ENCODE results near the gene HSPA9.

Gene HSPA9

DNA sequence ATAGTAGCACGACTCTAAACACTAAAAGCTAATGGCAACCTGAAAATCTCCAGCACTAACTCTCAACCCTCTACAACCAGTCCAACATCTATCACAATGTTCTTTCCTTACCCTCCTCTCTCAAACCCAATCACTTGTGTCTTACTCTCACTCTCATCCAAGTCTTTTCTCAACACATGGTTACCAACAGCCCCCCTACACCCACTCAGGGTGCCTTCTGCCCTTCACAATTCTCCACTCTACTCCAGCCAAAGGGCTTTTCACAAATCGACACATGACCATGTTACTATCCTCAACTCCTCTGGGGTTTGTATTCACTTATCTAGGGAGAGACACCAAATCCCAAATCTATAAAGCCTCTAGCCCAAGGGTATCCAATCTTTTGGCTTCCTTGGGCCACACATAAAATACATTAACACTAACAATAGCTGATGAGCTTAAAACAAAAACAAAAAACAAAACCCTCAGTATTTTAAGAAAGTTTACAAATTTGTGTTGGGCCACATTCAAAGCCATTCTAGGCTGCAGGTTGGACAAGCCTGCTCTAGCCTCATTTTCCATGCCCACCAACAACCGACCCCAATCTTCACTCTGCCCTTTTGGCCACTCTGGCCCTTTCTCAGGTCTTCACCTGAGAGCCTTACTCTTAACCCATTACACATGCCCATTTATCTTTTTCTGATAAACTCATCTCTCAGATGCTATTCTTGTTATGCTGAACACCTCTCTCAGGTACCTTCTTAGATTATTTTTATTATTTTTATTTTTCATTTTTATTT lies 11.7 kb downstream of the HSPA9 start:
- no peak overlapping the region for H3K4me3 ChIP-seq
- no peaks in the 10 kb centered on the region for H3K27me3 ChIP-seq (ENCODE audit: low read depth)
- DNase-seq (ENCODE audit: low spot score in 2 of 2): no peak
- no peaks in the 10 kb centered on the region for H3K9me3 ChIP-seq
- no peaks in the 10 kb centered on the region for H3K4me1 ChIP-seq
- in situ Hi-C loops (cut with MboI; ENCODE audit: low sequenced_read_pairs): no loop called here
- peaks cover 97% of the 10 kb centered on the region for H3K36me3 ChIP-seq (replicated peaks)

- peaks cover 98% of the 10 kb centered on the region for H3K36me3 ChIP-seq (replicated peaks)
- in situ Hi-C loops (cut with MboI; ENCODE audit: low sequenced_read_pairs): no loop called here
- H3K4me1 ChIP-seq: no peaks in the 10 kb centered on the region
- no peak overlapping the region for H3K4me3 ChIP-seq
- no peak for DNase-seq (ENCODE audit: low spot score in 2 of 2)
- H3K9me3 ChIP-seq: no peaks in the 10 kb centered on the region
- H3K27me3 ChIP-seq (ENCODE audit: low read depth): no peaks in the 10 kb centered on the region
Measured at GRCh38 chr5:138560971-138561370, 14.2 kb downstream of the HSPA9 start.

DNA sequence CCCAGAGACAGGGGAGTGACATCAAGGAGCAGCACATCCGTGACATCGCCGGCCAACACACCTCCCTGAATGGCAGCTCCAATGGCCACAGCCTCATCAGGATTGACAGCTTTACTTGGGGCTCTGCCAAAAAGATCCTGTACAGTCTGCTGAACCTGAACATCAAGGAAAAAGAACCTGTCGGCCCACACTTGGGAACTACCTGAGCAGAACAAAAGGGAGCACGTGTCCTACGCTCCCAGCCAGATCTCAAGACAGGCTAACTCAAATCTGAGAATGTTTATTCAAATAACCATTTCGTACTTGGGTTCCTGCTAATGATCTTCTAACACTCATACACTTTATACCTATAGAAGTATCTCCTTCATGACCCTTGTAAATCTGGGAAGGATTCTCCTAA lies 15.3 kb downstream of the HSPA9 start:
- Histone ChIP-seq H3K9me3 (no peaks in the 10 kb centered on the region), H3K4me3 (no peak overlapping the region), H3K27me3 (ENCODE audit: low read depth) (no peaks in the 10 kb centered on the region), H3K36me3 (replicated peaks) (peaks cover 99% of the 10 kb centered on the region), H3K4me1 (no peaks in the 10 kb centered on the region)
- in situ Hi-C loops (cut with MboI; ENCODE audit: low sequenced_read_pairs): loop anchor here (10.0 kb wide), 1 partner anchor 765 kb away; no protein-coding TSS in a partner anchor
- no peak for DNase-seq (ENCODE audit: low spot score in 2 of 2)

DNA sequence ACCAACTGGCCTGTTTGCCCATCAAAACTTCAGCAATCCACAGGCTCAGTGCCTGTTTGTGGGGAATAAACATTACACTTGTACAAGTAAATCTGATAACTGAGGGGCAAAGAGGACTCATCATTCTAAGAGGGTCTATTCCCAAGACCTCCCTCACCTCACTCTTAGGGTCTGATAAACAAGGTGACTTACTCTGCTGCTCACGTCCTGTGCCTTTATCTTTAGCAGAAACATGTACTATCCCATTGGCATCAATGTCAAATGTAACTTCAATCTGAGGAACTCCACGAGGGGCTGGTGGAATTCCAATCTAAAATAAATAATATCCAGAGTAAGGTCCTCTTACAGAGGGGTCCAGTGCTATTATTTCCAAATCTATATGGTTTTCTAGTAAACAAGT lies 17.5 kb downstream of the HSPA9 start:
- Histone ChIP-seq H3K4me1 (no peaks in the 10 kb centered on the region), H3K9me3 (no peaks in the 10 kb centered on the region), H3K27me3 (ENCODE audit: low read depth) (no peaks in the 10 kb centered on the region), H3K4me3 (no peak overlapping the region), H3K36me3 (replicated peaks) (peaks cover 91% of the 10 kb centered on the region)
- DNase-seq (ENCODE audit: low spot score in 2 of 2): no peak
- in situ Hi-C loops (cut with MboI; ENCODE audit: low sequenced_read_pairs): loop anchor here (10.0 kb wide), 1 partner anchor 767 kb away; no protein-coding TSS in a partner anchor

- no peak for DNase-seq (ENCODE audit: low spot score in 2 of 2)
- in situ Hi-C loops (cut with MboI; ENCODE audit: low sequenced_read_pairs): loop anchor here (10.0 kb wide), 1 partner anchor 771 kb away; no protein-coding TSS in a partner anchor
- no peaks in the 10 kb centered on the region for H3K9me3 ChIP-seq
- no peak overlapping the region for H3K4me3 ChIP-seq
- H3K36me3 ChIP-seq (replicated peaks): peaks cover 60% of the 10 kb centered on the region
- H3K4me1 ChIP-seq: no peaks in the 10 kb centered on the region
- no peaks in the 10 kb centered on the region for H3K27me3 ChIP-seq (ENCODE audit: low read depth)
Measured at GRCh38 chr5:138554143-138554542, 21.1 kb downstream of the HSPA9 start.

DNA sequence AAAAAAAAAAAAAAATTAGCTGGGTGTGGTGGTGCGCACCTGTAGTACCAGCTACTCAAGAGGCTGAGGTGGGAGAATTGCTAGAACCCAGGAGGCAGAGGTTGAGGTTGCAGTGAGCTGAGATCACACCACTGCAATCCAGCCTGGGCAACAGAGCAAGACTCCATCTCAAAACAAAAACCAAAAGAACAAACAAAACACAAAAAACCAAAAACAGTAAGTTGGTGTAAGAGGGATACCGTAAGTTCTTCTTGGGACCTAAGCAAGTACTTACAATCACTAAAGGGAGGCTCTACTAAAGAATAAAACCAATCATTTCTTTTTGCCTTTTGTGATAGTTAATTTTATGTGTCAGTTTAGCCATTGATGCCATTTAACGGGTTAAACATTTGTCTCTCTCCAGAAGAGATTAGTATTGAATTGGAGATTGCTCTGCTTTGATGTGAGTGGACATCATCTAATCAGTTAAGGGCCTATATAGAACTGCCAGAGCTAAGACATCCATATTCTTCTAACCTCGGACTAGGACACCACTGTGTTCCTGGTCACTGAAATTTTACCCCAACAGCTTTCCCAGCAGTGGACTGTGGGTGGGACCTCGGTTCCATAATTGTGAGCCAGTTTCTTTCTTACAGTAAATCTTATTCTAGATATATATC lies 21.6 kb downstream of the HSPA9 start:
- in situ Hi-C loops (cut with MboI; ENCODE audit: low sequenced_read_pairs): loop anchor here (10.0 kb wide), 1 partner anchor 771 kb away; no protein-coding TSS in a partner anchor
- Histone ChIP-seq H3K36me3 (replicated peaks) (peaks cover 54% of the 10 kb centered on the region), H3K4me3 (no peak overlapping the region), H3K4me1 (no peaks in the 10 kb centered on the region), H3K27me3 (ENCODE audit: low read depth) (no peaks in the 10 kb centered on the region), H3K9me3 (no peaks in the 10 kb centered on the region)
- DNase-seq (ENCODE audit: low spot score in 2 of 2): no peak

GRCh38 chr5:138552657-138553056 lies 22.5 kb downstream of the HSPA9 start:
- H3K36me3 ChIP-seq (replicated peaks): peaks cover 45% of the 10 kb centered on the region
- in situ Hi-C loops (cut with MboI; ENCODE audit: low sequenced_read_pairs): loop anchor here (10.0 kb wide), 1 partner anchor 772 kb away; no protein-coding TSS in a partner anchor
- H3K27me3 ChIP-seq (ENCODE audit: low read depth): no peaks in the 10 kb centered on the region
- H3K4me1 ChIP-seq: no peaks in the 10 kb centered on the region
- no peak for DNase-seq (ENCODE audit: low spot score in 2 of 2)
- H3K4me3 ChIP-seq: no peak overlapping the region
- H3K9me3 ChIP-seq: no peaks in the 10 kb centered on the region

GRCh38 chr5:138549414-138549813 lies 25.8 kb downstream of the HSPA9 start:
- no peak for DNase-seq (ENCODE audit: low spot score in 2 of 2)
- H3K27me3 ChIP-seq (ENCODE audit: low read depth): no peaks in the 10 kb centered on the region
- in situ Hi-C loops (cut with MboI; ENCODE audit: low sequenced_read_pairs): no loop called here
- H3K9me3 ChIP-seq: no peaks in the 10 kb centered on the region
- peaks cover 6% of the 10 kb centered on the region; the same call in 1 of the 2 replicates for H3K4me1 ChIP-seq
- no peak overlapping the region for H3K4me3 ChIP-seq
- H3K36me3 ChIP-seq (replicated peaks): peaks cover 12% of the 10 kb centered on the region

DNA sequence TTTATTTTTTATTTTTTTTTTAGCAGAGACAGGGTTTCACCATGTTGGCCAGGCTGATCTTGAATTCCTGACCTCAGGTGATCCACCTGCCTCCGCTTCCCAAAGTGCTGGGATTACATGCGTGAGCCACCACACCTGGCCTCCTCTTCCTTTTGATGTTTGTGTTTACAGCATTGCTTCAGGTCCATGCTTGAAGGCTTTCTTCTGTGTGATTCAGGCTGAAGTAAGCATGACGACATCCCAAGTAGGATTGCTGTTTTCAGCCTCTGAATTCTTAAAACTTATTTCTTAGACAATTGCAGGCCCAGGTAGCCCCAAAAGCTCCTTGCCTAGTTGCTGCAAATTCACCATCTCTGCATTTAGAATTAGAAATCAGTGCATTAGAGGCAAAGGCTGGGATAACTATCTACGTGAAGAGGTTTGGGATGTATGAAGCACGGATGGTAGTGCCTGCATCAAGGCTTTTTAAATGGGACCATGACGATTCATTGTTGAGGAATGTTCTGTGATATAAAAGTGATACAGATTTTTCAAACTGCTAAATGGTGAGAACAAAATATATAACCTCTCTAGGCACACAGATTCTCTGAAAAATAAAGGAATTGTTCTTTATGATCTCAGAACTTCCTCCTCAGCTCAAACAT lies 29.2 kb downstream of the HSPA9 start:
- Histone ChIP-seq H3K27me3 (ENCODE audit: low read depth) (no peaks in the 10 kb centered on the region), H3K36me3 (replicated peaks) (peaks cover 17% of the 10 kb centered on the region), H3K4me3 (no peak overlapping the region)

GRCh38 chr5:138544181-138545134 lies 30.7 kb downstream of the HSPA9 start:
- H3K27me3 ChIP-seq (ENCODE audit: low read depth): no peaks in the 10 kb centered on the region
- H3K4me3 ChIP-seq: peak overlapping the region; percentile 99
- no peaks in the 10 kb centered on the region for H3K9me3 ChIP-seq
- H3K4me1 ChIP-seq: peaks cover 26% of the 10 kb centered on the region
- no peak for DNase-seq (ENCODE audit: low spot score in 2 of 2)
- H3K36me3 ChIP-seq (replicated peaks): peaks cover 33% of the 10 kb centered on the region
- in situ Hi-C loops (cut with MboI; ENCODE audit: low sequenced_read_pairs): no loop called here

More for the DNA sequence above, 29.2 kb downstream of the HSPA9 start:
- no peak for DNase-seq (ENCODE audit: low spot score in 2 of 2)
- H3K9me3 ChIP-seq: no peaks in the 10 kb centered on the region
- H3K4me1 ChIP-seq: peaks cover 11% of the 10 kb centered on the region
- in situ Hi-C loops (cut with MboI; ENCODE audit: low sequenced_read_pairs): no loop called here

DNA sequence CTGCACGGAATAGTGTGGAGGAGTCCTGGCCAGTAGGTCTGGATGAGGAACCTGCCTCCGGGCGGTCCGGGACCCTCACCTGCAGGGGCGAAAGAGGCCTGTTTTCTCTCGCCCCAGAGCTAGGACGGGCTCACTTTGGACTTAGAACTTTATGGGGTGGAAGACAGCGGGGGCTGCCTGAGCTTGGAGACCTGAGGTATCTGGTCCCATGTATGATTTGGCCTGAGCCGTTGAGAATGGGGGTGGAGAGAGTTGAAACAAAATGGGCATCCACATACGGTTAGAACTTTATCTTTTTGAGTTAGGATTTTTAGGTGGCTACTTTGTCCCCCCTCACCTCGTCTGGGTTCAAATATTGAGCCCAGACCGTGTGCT lies 31.5 kb downstream of the HSPA9 start:
- H3K36me3 ChIP-seq (replicated peaks): peaks cover 40% of the 10 kb centered on the region
- DNase-seq (ENCODE audit: low spot score in 2 of 2): no peak
- H3K27me3 ChIP-seq (ENCODE audit: low read depth): no peaks in the 10 kb centered on the region
- no peaks in the 10 kb centered on the region for H3K9me3 ChIP-seq
- peaks cover 26% of the 10 kb centered on the region for H3K4me1 ChIP-seq
- H3K4me3 ChIP-seq: peak overlapping the region; percentile 99
- in situ Hi-C loops (cut with MboI; ENCODE audit: low sequenced_read_pairs): no loop called here

GRCh38 chr5:138542956-138543729 lies 32.1 kb downstream of the HSPA9 start, which contains the start of gene ETF1:
ETF1 (minus strand) TSS chr5:138543236; CDS start chr5:138542918, 318 bp downstream.
- Histone ChIP-seq H3K4me1 (peaks cover 26% of the 10 kb centered on the region), H3K27me3 (ENCODE audit: low read depth) (no peaks in the 10 kb centered on the region), H3K9me3 (no peaks in the 10 kb centered on the region), H3K4me3 (peak within 1 kb of the TSS; percentile 99), H3K36me3 (replicated peaks) (peaks cover 46% of the 10 kb centered on the region)
- in situ Hi-C loops (cut with MboI; ENCODE audit: low sequenced_read_pairs): no loop called here
- DNase-seq (ENCODE audit: low spot score in 2 of 2): peak; percentile 97 to 100
